Uterus (tissue), 4 donors: ENCODE data around the gene TNKS2. TPM values are rescaled to one million over a fixed set of nuclear protein-coding genes. Genes with fewer than 3 reads are reported as not detected.

Experiments
- DNase-seq, 2 donors: peaks; one replicate each; pipeline ENCODE4 v3.0.0-alpha.2; 2019 to 2020
- H3K27ac ChIP-seq, 2 donors: fragments of 200-600 bp; sonication (generic); 1 replicate in 1 of 2; 2 replicates in 1 of 2; pipeline ENCODE4 v1.5.1; 2016 to 2018
- H3K27me3 ChIP-seq, 2 donors: fragments of 200-600 bp; sonication (generic); one replicate each; pipeline ENCODE4 v1.5.1; 2018 to 2019; ENCODE audit warnings: control low read depth in 1 of 2
- H3K36me3 ChIP-seq, 2 donors: fragments of 200-600 bp; sonication (generic); one replicate each; pipeline ENCODE4 v1.5.1; 2019; ENCODE audit warnings: control low read depth in 1 of 2
- H3K4me1 ChIP-seq, 2 donors: fragments of 200-600 bp; sonication (generic); one replicate each; pipeline ENCODE4 v1.5.1; 2018 to 2019; ENCODE audit warnings: control low read depth in 1 of 2
- H3K4me3 ChIP-seq, 2 donors: fragments of 200-600 bp; sonication (generic); 1 replicate in 1 of 2; 2 replicates in 1 of 2; pipeline ENCODE4 v1.5.1; 2018 to 2019; ENCODE audit warnings: mild to moderate bottlenecking in 1 of 2
- H3K9me3 ChIP-seq, 2 donors: fragments of 200-600 bp; sonication (generic); one replicate each; pipeline ENCODE4 v1.5.1; 2019; ENCODE audit warnings: control low read depth in 1 of 2
- POLR2A ChIP-seq, 2 donors: fragments of 450-650 bp; IDR thresholded peaks; one replicate each; pipeline ENCODE4 v1.6.1; 2016; ENCODE audit warnings: antibody characterized with exemption in 2 of 2, mild to moderate bottlenecking in 1 of 2, moderate library complexity in 1 of 2
- intact Hi-C: fragments of 100-400 bp; cut with DNase I; formaldehyde crosslinking; loops from one replicate; pipeline ENCODE4 v1.15.1; 2023; ENCODE audit warnings: low total_unique reads
- total RNA-seq, 4 donors: library from RNA; depleted of rRNA in 3 of 4; stranded (reverse); fragments of >200 nt in 3 of 4; gene quantifications; one replicate each; pipeline versions ENCODE4 v1.1.0 to v1.2.4, GENCODE V29; 2014 to 2023
- TF ChIP-seq, protein P1 (sequence below), 4 experiments: fragments of 200-600 bp in 2 of 4; fragments of 450-650 bp in 2 of 4; sonication (generic) in 2 of 4; IDR thresholded peaks; one replicate each; pipeline ENCODE4 v1.5.1; 2016 to 2019; ENCODE audit warnings: antibody characterized with exemption in 4 of 4, mild to moderate bottlenecking in 2 of 4, moderate library complexity in 1 of 4
- donor health status: DM: yes; HTN: yes; CAD: no.

The TNKS2 gene
- total RNA-seq, 4 donors from 2014 or later, result 33.8 to 102 (median 51.9) TPM

DNA sequence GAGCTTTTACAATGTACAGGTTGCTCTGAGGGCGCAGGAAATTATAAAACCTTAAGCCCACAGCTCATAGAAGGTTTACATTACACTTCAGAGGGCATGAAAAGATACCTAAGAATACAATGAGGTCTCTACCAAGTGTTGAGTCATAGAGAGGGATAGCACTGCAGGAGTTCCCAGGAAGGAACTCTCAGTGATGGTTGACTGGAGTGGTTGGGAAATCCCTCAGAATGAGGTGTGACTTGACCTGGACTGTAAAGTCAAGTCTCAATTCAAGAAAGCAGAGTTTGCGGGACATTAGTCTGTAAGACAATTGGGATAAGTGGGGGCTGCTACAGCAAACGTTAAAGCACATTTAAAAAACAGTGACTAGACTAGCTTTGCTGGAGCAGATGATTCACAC, 21.9 kb downstream of the TNKS2 start:
- no peaks in the 10 kb centered on the region for H3K36me3 ChIP-seq
- TF ChIP-seq, protein P1, sequence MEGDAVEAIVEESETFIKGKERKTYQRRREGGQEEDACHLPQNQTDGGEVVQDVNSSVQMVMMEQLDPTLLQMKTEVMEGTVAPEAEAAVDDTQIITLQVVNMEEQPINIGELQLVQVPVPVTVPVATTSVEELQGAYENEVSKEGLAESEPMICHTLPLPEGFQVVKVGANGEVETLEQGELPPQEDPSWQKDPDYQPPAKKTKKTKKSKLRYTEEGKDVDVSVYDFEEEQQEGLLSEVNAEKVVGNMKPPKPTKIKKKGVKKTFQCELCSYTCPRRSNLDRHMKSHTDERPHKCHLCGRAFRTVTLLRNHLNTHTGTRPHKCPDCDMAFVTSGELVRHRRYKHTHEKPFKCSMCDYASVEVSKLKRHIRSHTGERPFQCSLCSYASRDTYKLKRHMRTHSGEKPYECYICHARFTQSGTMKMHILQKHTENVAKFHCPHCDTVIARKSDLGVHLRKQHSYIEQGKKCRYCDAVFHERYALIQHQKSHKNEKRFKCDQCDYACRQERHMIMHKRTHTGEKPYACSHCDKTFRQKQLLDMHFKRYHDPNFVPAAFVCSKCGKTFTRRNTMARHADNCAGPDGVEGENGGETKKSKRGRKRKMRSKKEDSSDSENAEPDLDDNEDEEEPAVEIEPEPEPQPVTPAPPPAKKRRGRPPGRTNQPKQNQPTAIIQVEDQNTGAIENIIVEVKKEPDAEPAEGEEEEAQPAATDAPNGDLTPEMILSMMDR (IDR thresholded peaks at IDR 0.05), result no peak
- TF ChIP-seq POLR2A (IDR thresholded peaks at IDR 0.05), result no peak
- intact Hi-C loops, result no loop called here

DNA sequence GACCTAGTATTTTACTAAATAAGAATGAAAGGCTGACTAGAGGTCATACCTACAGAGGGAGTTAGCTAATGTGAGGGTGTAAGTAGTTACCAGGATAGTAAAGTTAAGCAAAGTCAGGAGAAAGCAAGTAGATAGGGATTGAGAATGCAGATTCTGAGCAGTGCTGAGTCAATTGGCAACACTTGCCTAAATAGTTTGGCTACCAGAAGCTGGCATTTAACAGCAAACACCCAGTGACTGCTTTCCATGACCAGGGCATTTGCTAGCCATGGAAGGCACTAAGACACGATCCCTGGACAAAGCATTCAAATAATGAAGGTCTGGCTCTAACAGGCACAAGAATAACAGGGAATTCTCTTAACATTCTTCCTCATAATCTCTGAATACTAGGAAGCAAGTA, 25.9 kb downstream of the TNKS2 start:
- intact Hi-C loops, result no loop called here
- Histone ChIP-seq H3K36me3 (no peaks in the 10 kb centered on the region), H3K27ac (no peak overlapping the region), H3K27me3 (no peaks in the 10 kb centered on the region), H3K4me3 (no peak overlapping the region), H3K9me3 (no peaks in the 10 kb centered on the region), H3K4me1 (no peaks in the 10 kb centered on the region)
- DNase-seq, result no peak
- TF ChIP-seq, protein P1 (IDR thresholded peaks at IDR 0.05), result no peak
- no peak for TF ChIP-seq POLR2A (IDR thresholded peaks at IDR 0.05)

More for the DNA sequence above, 21.9 kb downstream of the TNKS2 start:
- Histone ChIP-seq H3K4me1 (no peaks in the 10 kb centered on the region), H3K27ac (no peak overlapping the region), H3K27me3 (no peaks in the 10 kb centered on the region), H3K4me3 (no peak overlapping the region), H3K9me3 (no peaks in the 10 kb centered on the region)
- no peak for DNase-seq

DNA sequence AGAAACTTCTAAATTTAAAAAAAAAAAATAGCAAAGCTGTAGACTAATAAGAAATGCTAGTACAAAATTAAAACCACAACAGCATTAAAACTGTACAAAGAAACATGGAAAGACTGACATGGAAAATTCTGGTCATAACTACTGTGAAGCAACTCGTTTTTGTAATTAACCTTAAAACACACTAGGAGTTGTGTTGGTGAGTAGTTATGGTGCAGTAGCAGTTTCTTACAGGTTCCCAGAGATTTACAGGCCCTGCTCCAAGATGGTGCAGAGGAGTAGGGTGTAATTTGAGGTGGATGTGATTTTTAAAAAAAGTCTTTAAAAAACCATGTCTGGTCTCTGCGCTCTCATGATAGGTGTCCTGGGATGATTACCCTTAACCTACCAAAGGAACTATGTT, 31.0 kb downstream of the TNKS2 start:
- TF ChIP-seq, protein P1 (IDR thresholded peaks at IDR 0.05), result no peak
- TF ChIP-seq POLR2A (IDR thresholded peaks at IDR 0.05), result no peak
- H3K4me1 ChIP-seq, result no peaks in the 10 kb centered on the region
- intact Hi-C loops, result no loop called here
- no peak overlapping the region for H3K27ac ChIP-seq
- no peaks in the 10 kb centered on the region for H3K9me3 ChIP-seq
- H3K27me3 ChIP-seq, result no peaks in the 10 kb centered on the region
- no peak for DNase-seq
- H3K36me3 ChIP-seq, result no peaks in the 10 kb centered on the region
- H3K4me3 ChIP-seq, result no peak overlapping the region

DNA sequence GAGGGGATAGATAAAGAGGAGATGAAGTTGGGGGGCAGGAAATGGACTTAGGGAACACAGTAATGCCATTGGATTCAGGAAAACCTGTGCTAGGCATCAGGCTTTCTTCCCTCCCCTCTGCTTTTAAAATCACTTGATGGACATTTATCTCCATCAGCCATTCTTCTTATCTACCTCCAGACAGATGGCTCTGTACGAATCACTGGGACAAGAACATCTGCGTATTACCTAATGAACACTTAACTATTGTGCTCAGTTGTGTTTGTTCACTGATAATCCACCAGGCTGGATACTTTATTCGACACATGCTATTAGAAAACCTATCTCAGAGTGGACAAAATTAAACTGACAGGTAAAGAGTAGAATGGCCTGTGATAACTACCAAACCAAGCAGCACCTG, 40.0 kb downstream of the TNKS2 start:
- Histone ChIP-seq H3K36me3 (no peaks in the 10 kb centered on the region), H3K9me3 (no peaks in the 10 kb centered on the region), H3K4me3 (no peak overlapping the region), H3K4me1 (no peaks in the 10 kb centered on the region), H3K27ac (no peak overlapping the region), H3K27me3 (no peaks in the 10 kb centered on the region)
- intact Hi-C loops, result no loop called here
- no peak for TF ChIP-seq POLR2A (IDR thresholded peaks at IDR 0.05)
- TF ChIP-seq, protein P1 (IDR thresholded peaks at IDR 0.05), result no peak
- DNase-seq, result no peak

DNA sequence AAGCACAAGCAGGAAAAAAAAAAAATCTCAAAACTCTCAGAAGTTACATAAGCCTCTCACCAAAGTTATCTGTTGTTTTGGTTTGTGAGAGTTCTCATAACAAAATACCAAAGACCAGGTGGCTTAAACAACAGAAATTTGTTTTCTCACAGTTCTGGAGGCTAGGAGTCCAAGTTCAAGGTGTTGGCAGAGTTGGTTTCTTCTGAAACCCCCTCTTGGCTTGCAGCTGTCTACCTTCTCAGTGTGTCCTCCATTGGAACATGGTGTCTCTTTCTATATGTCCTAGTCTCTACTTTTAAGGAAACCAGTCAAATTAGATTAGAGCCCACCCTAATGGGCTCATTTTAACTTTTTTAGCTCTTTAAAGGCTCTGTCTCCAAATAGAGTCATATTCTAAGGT, 44.9 kb downstream of the TNKS2 start:
- Histone ChIP-seq H3K4me3 (no peak overlapping the region), H3K36me3 (no peaks in the 10 kb centered on the region), H3K27ac (no peak overlapping the region), H3K4me1 (no peaks in the 10 kb centered on the region), H3K9me3 (no peaks in the 10 kb centered on the region), H3K27me3 (no peaks in the 10 kb centered on the region)
- TF ChIP-seq, protein P1 (IDR thresholded peaks at IDR 0.05), result no peak
- TF ChIP-seq POLR2A (IDR thresholded peaks at IDR 0.05), result no peak
- DNase-seq, result no peak
- intact Hi-C loops, result no loop called here
